HepG2 (cell line): ENCODE results near the gene HOXD4. TPM values are rescaled to one million over a fixed set of nuclear protein-coding genes. Genes with fewer than 3 reads are reported as not detected.

Source experiments
- AKAP8 ChIP-seq: sonication (generic); formaldehyde crosslinking; IDR thresholded peaks from 2 replicates; pipeline ENCODE4 v1.5.1; 2020; ENCODE audit warnings: mild to moderate bottlenecking, missing genetic modification reagents
- GATAD2A ChIP-seq: IDR thresholded peaks from 2 replicates; pipeline ENCODE4 v1.6.1; 2016
- HMGA1 ChIP-seq: sonication (generic); formaldehyde crosslinking; conservative IDR thresholded peaks from 2 replicates; pipeline ENCODE4 v1.4.0; 2020; ENCODE audit warnings: missing genetic modification reagents
- KDM3A ChIP-seq: IDR thresholded peaks from 2 replicates; pipeline ENCODE4 v1.6.1; 2018; ENCODE audit warnings: low read depth, missing compliant biosample characterization
- KDM5A ChIP-seq: fragments of 200-600 bp; sonication (generic); IDR thresholded peaks from 2 replicates; pipeline ENCODE4 v1.7.0; 2018; ENCODE audit warnings: antibody characterized with exemption, mild to moderate bottlenecking, low read length, borderline replicate concordance
- MTERF4 ChIP-seq: sonication (generic); formaldehyde crosslinking; IDR thresholded peaks from 2 replicates; pipeline ENCODE4 v1.8.0; 2023; ENCODE audit warnings: mild to moderate bottlenecking, missing genetic modification reagents
- MXI1 ChIP-seq: IDR thresholded peaks from 3 replicates; pipeline ENCODE4 v1.6.1; 2012; ENCODE audit warnings: low read depth, low read length, inconsistent platforms, borderline replicate concordance
- PHF20 ChIP-seq: sonication (generic); formaldehyde crosslinking; IDR thresholded peaks from 2 replicates; pipeline ENCODE4 v1.5.0; 2020; ENCODE audit warnings: mild to moderate bottlenecking, missing genetic modification reagents
- POGZ ChIP-seq: sonication (generic); formaldehyde crosslinking; IDR thresholded peaks from 2 replicates; pipeline ENCODE4 v1.4.0; 2020; ENCODE audit warnings: mild to moderate bottlenecking, missing genetic modification reagents
- SIX1 ChIP-seq: sonication (generic); formaldehyde crosslinking; IDR thresholded peaks from 2 replicates; pipeline ENCODE4 v1.4.0; 2020; ENCODE audit warnings: missing genetic modification reagents, borderline replicate concordance
- SRSF1 ChIP-seq: fragments of 200-400 bp; formaldehyde crosslinking; optimal IDR thresholded peaks from 2 replicates; pipeline ENCODE3; 2017; ENCODE audit warnings: mild to moderate bottlenecking, low read depth, low read length, moderate library complexity
- SRSF4 ChIP-seq: fragments of 200-400 bp; formaldehyde crosslinking; IDR thresholded peaks from one replicate; pipeline ENCODE4 v1.6.1; 2018; ENCODE audit warnings: mild to moderate bottlenecking, low read depth, low read length, moderate library complexity; ENCODE audit not compliant: poor library complexity, severe bottlenecking
- TARDBP ChIP-seq: sonication (generic); formaldehyde crosslinking; IDR thresholded peaks from 2 replicates; pipeline ENCODE4 v1.8.0; 2022; ENCODE audit warnings: mild to moderate bottlenecking, missing genetic modification reagents
- TBP ChIP-seq: sonication (generic); formaldehyde crosslinking; IDR thresholded peaks from 2 replicates; pipeline ENCODE4 v1.5.0; 2020; ENCODE audit warnings: missing genetic modification reagents
- TOE1 ChIP-seq: sonication (generic); formaldehyde crosslinking; IDR thresholded peaks from 2 replicates; pipeline ENCODE4 v1.4.0; 2020; ENCODE audit warnings: mild to moderate bottlenecking, missing genetic modification reagents
- YEATS2 ChIP-seq: sonication (generic); formaldehyde crosslinking; IDR thresholded peaks from 2 replicates; pipeline ENCODE4 v1.4.0; 2020; ENCODE audit warnings: missing genetic modification reagents, borderline replicate concordance
- ZNF251 ChIP-seq: sonication (generic); formaldehyde crosslinking; IDR thresholded peaks from 2 replicates; pipeline ENCODE4 v1.9.0; 2021; ENCODE audit warnings: mild to moderate bottlenecking, missing genetic modification reagents
- ZNF510 ChIP-seq: sonication (generic); formaldehyde crosslinking; IDR thresholded peaks from 2 replicates; pipeline ENCODE4 v1.4.0; 2020; ENCODE audit warnings: low read depth, mild to moderate bottlenecking, missing genetic modification reagents
- ZNF552 ChIP-seq: sonication (generic); formaldehyde crosslinking; IDR thresholded peaks from 2 replicates; pipeline ENCODE4 v1.9.0; 2022; ENCODE audit warnings: missing genetic modification reagents, mild to moderate bottlenecking, borderline replicate concordance
- ZNF777 ChIP-seq: sonication (generic); formaldehyde crosslinking; IDR thresholded peaks from 2 replicates; pipeline ENCODE4 v1.4.0; 2020; ENCODE audit warnings: missing genetic modification reagents
- ZSCAN21 ChIP-seq: sonication (generic); formaldehyde crosslinking; IDR thresholded peaks from 2 replicates; pipeline ENCODE4 v1.8.0; 2022; ENCODE audit warnings: mild to moderate bottlenecking, missing genetic modification reagents, moderate library complexity, borderline replicate concordance
- polyA plus RNA-seq, 8 experiments: library from polyadenylated mRNA; depleted of rRNA in 3 of 8; stranded (reverse) in 7 of 8; unstranded in 1 of 8; fragments of >200 nt; fragmentation: Illumina TruSeq in 4 of 8; extraction: Trizol in 4 of 8; gene quantifications; 2 replicates each; pipeline versions ENCODE4 v1.2.1 to v1.2.3, GENCODE V29; 2011 to 2016; ENCODE audit warnings: low read depth in 4 of 8, missing spikeins in 1 of 8, mixed read lengths in 1 of 8; ENCODE audit not compliant: insufficient read depth in 1 of 8
- total RNA-seq, 5 experiments: library from RNA; depleted of rRNA; stranded (reverse); fragments of >200 nt; fragmentation: Illumina TruSeq; extraction: Trizol; gene quantifications; 2 replicates each; pipeline ENCODE4 v1.2.3, GENCODE V29; 2016; ENCODE audit warnings: low read depth in 1 of 5
- TF ChIP-seq, protein P1 (sequence below): sonication (generic); formaldehyde crosslinking; conservative IDR thresholded peaks from 2 replicates; pipeline ENCODE4 v1.5.0; 2020; ENCODE audit warnings: missing genetic modification reagents
- TF ChIP-seq, protein P2 (sequence below): sonication (generic); formaldehyde crosslinking; conservative IDR thresholded peaks from 2 replicates; pipeline ENCODE4 v1.4.0; 2020; ENCODE audit warnings: missing genetic modification reagents
- TF ChIP-seq, protein P3 (sequence below): sonication (generic); formaldehyde crosslinking; IDR thresholded peaks from 2 replicates; pipeline ENCODE4 v1.4.0; 2020; ENCODE audit warnings: missing genetic modification reagents

HOXD4 gene
- total and polyA plus RNA-seq, 2 of the 13 experiments (the other 11 are each of a cell fraction or from before 2014, with no cell fraction given) = not detected

DNA sequence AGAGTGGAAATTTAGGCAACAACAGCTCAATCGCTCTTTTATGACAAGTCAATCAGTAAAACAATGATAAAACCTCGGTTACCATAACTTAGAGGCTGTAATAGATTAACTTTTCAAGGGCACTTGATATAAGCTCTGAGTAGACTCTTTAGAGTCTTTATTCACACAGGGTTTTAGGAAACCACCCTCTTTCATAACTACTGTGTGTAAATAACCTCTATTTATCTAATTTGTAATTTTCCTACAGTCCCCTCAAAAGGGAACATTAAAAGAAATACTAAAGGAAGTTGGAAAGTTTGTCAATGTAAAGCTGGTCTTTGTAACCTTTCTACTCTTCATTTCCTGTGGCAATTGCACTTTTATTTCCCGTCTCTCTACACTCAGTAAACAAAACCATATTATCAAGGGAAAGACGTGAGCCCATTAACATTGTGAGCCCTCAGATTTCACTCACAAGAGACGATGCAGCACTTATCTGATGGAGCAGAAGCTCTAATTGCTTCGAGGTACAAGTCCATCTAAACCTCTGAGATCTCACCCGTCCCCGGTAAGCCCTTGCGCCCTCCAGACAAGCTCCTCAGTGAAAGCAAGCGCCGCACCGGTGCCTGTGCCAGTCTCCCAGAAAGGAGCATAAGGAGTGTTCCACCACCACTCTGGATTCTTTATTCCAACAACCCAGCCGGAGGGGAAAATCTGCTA, 36.0 kb downstream of the HOXD4 start (continued):
- TF ChIP-seq POGZ (CRISPR knock-in tag) = no peak
- TF ChIP-seq SRSF1 = no peak
- TF ChIP-seq MXI1 = no peak
- TF ChIP-seq AKAP8 = no peak
- no peak for TF ChIP-seq ZNF777 (CRISPR knock-in tag)
- TF ChIP-seq, protein P1, sequence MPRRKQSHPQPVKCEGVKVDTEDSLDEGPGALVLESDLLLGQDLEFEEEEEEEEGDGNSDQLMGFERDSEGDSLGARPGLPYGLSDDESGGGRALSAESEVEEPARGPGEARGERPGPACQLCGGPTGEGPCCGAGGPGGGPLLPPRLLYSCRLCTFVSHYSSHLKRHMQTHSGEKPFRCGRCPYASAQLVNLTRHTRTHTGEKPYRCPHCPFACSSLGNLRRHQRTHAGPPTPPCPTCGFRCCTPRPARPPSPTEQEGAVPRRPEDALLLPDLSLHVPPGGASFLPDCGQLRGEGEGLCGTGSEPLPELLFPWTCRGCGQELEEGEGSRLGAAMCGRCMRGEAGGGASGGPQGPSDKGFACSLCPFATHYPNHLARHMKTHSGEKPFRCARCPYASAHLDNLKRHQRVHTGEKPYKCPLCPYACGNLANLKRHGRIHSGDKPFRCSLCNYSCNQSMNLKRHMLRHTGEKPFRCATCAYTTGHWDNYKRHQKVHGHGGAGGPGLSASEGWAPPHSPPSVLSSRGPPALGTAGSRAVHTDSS (CRISPR knock-in tag) = no peak
- no peak for TF ChIP-seq ZNF251 (CRISPR knock-in tag)
- TF ChIP-seq ZNF552 = no peak
- peak; percentile 56; the same call in 1 of the 2 replicates for TF ChIP-seq SIX1 (CRISPR knock-in tag)
- TF ChIP-seq, protein P2, sequence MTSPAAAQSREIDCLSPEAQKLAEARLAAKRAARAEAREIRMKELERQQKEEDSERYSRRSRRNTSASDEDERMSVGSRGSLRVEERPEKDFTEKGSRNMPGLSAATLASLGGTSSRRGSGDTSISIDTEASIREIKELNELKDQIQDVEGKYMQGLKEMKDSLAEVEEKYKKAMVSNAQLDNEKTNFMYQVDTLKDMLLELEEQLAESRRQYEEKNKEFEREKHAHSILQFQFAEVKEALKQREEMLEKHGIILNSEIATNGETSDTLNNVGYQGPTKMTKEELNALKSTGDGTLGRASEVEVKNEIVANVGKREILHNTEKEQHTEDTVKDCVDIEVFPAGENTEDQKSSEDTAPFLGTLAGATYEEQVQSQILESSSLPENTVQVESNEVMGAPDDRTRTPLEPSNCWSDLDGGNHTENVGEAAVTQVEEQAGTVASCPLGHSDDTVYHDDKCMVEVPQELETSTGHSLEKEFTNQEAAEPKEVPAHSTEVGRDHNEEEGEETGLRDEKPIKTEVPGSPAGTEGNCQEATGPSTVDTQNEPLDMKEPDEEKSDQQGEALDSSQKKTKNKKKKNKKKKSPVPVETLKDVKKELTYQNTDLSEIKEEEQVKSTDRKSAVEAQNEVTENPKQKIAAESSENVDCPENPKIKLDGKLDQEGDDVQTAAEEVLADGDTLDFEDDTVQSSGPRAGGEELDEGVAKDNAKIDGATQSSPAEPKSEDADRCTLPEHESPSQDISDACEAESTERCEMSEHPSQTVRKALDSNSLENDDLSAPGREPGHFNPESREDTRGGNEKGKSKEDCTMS (CRISPR knock-in tag) = no peak
- peak; percentile 89 for TF ChIP-seq GATAD2A (CRISPR knock-in tag)
- no peak for TF ChIP-seq ZNF510
- TF ChIP-seq PHF20 (CRISPR knock-in tag) = no peak
- peak; percentile 55; the same call in 1 of the 2 replicates for TF ChIP-seq YEATS2
- peak; percentile 90; the same call in 1 of the 2 replicates for TF ChIP-seq TOE1
- TF ChIP-seq, protein P3, sequence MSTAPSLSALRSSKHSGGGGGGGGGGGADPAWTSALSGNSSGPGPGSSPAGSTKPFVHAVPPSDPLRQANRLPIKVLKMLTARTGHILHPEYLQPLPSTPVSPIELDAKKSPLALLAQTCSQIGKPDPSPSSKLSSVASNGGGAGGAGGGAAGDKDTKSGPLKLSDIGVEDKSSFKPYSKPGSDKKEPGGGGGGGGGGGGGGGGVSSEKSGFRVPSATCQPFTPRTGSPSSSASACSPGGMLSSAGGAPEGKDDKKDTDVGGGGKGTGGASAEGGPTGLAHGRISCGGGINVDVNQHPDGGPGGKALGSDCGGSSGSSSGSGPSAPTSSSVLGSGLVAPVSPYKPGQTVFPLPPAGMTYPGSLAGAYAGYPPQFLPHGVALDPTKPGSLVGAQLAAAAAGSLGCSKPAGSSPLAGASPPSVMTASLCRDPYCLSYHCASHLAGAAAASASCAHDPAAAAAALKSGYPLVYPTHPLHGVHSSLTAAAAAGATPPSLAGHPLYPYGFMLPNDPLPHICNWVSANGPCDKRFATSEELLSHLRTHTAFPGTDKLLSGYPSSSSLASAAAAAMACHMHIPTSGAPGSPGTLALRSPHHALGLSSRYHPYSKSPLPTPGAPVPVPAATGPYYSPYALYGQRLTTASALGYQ = no peak; the same call in none of the 2 replicates
- TF ChIP-seq SRSF4 = no peak
- no peak for TF ChIP-seq HMGA1 (CRISPR knock-in tag)
- TF ChIP-seq KDM3A (CRISPR knock-in tag) = no peak
- peak; percentile 78 for TF ChIP-seq TARDBP (CRISPR knock-in tag)
- TF ChIP-seq TBP (CRISPR knock-in tag) = no peak
- TF ChIP-seq MTERF4 (CRISPR knock-in tag) = no peak
- no peak for TF ChIP-seq KDM5A
- no peak; the same call in 1 of the 2 replicates for TF ChIP-seq ZSCAN21 (CRISPR knock-in tag)
